ENCODE data around the gene CT45A7.
"Not testable (repeated sequence)": the region's sequence is repeated elsewhere in the genome, so short reads cannot be mapped to it uniquely, and the experiment has no call there.

The CT45A7 gene

GRCh38 chrX:135837180-135837579 lies at the start of gene CT45A7:
Gene CT45A7, minus strand, starts transcription at chrX:135837280. Its CDS starts 3,747 bp downstream, at chrX:135833533.
- DNase-seq: not testable (repeated sequence)

GRCh38 chrX:135882741-135883140 lies 45.7 kb upstream of the CT45A7 start:
- not testable (repeated sequence) for DNase-seq

DNA sequence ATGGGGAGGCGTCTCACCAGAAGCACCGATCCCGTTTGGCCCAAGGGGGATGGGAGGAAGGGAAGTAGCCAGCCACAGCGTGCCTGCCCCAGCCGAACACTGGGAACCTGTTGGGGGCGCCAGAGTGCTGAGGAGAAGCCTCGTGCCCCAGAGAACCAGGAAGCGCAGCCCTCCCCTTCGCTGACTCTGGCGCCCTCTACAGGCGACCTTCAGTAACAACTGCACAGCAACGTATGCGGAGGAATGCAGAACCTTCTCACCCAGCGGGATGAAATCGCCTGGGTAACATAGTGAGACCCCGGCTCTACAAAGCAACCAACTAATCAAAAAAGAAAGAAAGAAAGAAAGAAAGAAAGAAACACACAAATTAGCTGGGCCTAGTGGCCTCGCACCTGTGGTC lies 34.6 kb upstream of the CT45A7 start, which contains the start of gene CT45A9:
TSS of gene CT45A9 (minus strand) at position 101 of the 400 bp plus-strand sequence. CDS start 3,751 bp downstream, outside the sequence.
- DNase-seq: not testable (repeated sequence)

GRCh38 chrX:135854438-135854837 lies 17.4 kb upstream of the CT45A7 start, which contains the start of gene CT45A8:
Gene CT45A8, minus strand, starts transcription at chrX:135854538. Its CDS starts 3,755 bp downstream, at chrX:135850783.
- not testable (repeated sequence) for DNase-seq

DNA sequence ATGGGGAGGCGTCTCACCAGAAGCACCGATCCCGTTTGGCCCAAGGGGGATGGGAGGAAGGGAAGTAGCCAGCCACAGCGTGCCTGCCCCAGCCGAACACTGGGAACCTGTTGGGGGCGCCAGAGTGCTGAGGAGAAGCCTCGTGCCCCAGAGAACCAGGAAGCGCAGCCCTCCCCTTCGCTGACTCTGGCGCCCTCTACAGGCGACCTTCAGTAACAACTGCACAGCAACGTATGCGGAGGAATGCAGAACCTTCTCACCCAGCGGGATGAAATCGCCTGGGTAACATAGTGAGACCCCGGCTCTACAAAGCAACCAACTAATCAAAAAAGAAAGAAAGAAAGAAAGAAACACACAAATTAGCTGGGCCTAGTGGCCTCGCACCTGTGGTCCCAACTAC lies 17.2 kb downstream of the CT45A7 start, which contains the start of gene CT45A2:
TSS of gene CT45A2 (minus strand) at position 101 of the 400 bp plus-strand sequence. CDS start 3,747 bp downstream, outside the sequence.
- DNase-seq: not testable (repeated sequence)

DNA sequence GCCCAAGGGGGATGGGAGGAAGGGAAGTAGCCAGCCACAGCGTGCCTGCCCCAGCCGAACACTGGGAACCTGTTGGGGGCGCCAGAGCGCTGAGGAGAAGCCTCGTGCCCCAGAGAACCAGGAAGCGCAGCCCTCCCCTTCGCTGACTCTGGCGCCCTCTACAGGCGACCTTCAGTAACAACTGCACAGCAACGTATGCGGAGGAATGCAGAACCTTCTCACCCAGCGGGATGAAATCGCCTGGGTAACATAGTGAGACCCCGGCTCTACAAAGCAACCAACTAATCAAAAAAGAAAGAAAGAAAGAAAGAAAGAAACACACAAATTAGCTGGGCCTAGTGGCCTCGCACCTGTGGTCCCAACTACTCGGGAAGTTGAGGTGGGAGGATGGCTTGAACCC lies 34.4 kb downstream of the CT45A7 start, which contains the start of gene CT45A6:
TSS of gene CT45A6 (minus strand) at position 101 of the 400 bp plus-strand sequence. CDS start 3,794 bp downstream, outside the sequence.
- not testable (repeated sequence) for DNase-seq

GRCh38 chrX:135785403-135785802 lies 51.7 kb downstream of the CT45A7 start, which contains the start of gene CT45A5:
Gene CT45A5, minus strand, starts transcription at chrX:135785503. Its CDS starts 3,774 bp downstream, at chrX:135781729.
- DNase-seq: not testable (repeated sequence)

All from NCI-H1048 (cell line).